Natural killer cell treated with Interleukin-12 subunit alpha and Interleukin-12 subunit beta and Interleukin-15 and Interleukin-18, amount 100 ng/mL, for 72 hours (primary cell): ENCODE results near the gene RUSC1. TPM values are rescaled to one million over a fixed set of nuclear protein-coding genes. Genes with fewer than 3 reads are reported as not detected.

Source experiments
- ATAC-seq, 2 donors: fragments of 150-1000 bp; cut with Tn5 transposase in 1 of 2; sonication (Bioruptor Pico), chemical (Tn5 transposase) in 1 of 2; 2 replicates each; pipeline ENCODE4 v1.10.0; 2021
- DNase-seq: peaks from one replicate; pipeline ENCODE4 v3.0.0; 2022; ENCODE audit warnings: low spot score
- H3K27ac Mint-ChIP-seq, 2 donors: 1 replicate in 1 of 2; 2 replicates in 1 of 2; pipeline ENCODE4 v1.8.0; 2022; ENCODE audit warnings: mixed read lengths in 2 of 2, mild to moderate bottlenecking in 1 of 2, moderate library complexity in 1 of 2
- H3K27me3 Mint-ChIP-seq, 2 donors: 1 replicate in 1 of 2; 2 replicates in 1 of 2; pipeline ENCODE4 v1.8.0; 2022; ENCODE audit warnings: mixed read lengths in 2 of 2
- H3K36me3 Mint-ChIP-seq: one replicate; pipeline ENCODE4 v1.8.0; 2022; ENCODE audit warnings: mixed read lengths
- H3K4me1 Mint-ChIP-seq, 2 donors: 1 replicate in 1 of 2; 2 replicates in 1 of 2; pipeline ENCODE4 v1.8.0; 2022; ENCODE audit warnings: low read depth in 2 of 2, mixed read lengths in 2 of 2, mild to moderate bottlenecking in 1 of 2
- H3K4me3 Mint-ChIP-seq: one replicate; pipeline ENCODE4 v1.8.0; 2022; ENCODE audit warnings: mixed read lengths
- H3K9me3 Mint-ChIP-seq: 2 replicates; pipeline ENCODE4 v1.8.0; 2022; ENCODE audit warnings: mixed read lengths
- total RNA-seq, 2 donors: library from RNA; stranded (reverse); gene quantifications; one replicate each; pipeline ENCODE4 v1.2.3, GENCODE V29; 2022

Gene RUSC1
- total RNA-seq, 2 donors from 2014 or later, result 26.2 to 40.1 TPM

- DNase-seq, result no peak
- no peaks in the 10 kb centered on the region for H3K4me1 Mint-ChIP-seq
- H3K27ac Mint-ChIP-seq, result no peak overlapping the region
- H3K9me3 Mint-ChIP-seq, result no peaks in the 10 kb centered on the region
- no peaks in the 10 kb centered on the region for H3K27me3 Mint-ChIP-seq
- H3K36me3 Mint-ChIP-seq, result peaks cover 20% of the 10 kb centered on the region
- H3K4me3 Mint-ChIP-seq, result no peak overlapping the region
- no peak for ATAC-seq
These were observed 31.9 kb downstream of the RUSC1 start for GRCh38 chr1:155352631-155353030.

- H3K36me3 Mint-ChIP-seq, result no peaks in the 10 kb centered on the region
- no peak overlapping the region for H3K4me3 Mint-ChIP-seq
- H3K27me3 Mint-ChIP-seq, result no peaks in the 10 kb centered on the region
- no peaks in the 10 kb centered on the region for H3K4me1 Mint-ChIP-seq
- H3K27ac Mint-ChIP-seq, result no peak overlapping the region
- no peak for ATAC-seq
- no peak for DNase-seq
- H3K9me3 Mint-ChIP-seq, result no peaks in the 10 kb centered on the region
These were observed 39.4 kb downstream of the RUSC1 start for GRCh38 chr1:155360051-155360450.

- peaks cover 10% of the 10 kb centered on the region for H3K36me3 Mint-ChIP-seq
- no peak for DNase-seq
- no peak overlapping the region for H3K27ac Mint-ChIP-seq
- H3K9me3 Mint-ChIP-seq, result no peaks in the 10 kb centered on the region
- ATAC-seq, result no peak
- no peaks in the 10 kb centered on the region for H3K27me3 Mint-ChIP-seq
- H3K4me1 Mint-ChIP-seq, result peaks cover 0 to 6% of the 10 kb centered on the region in 2 donors
- no peak overlapping the region for H3K4me3 Mint-ChIP-seq
These were observed 58.5 kb downstream of the RUSC1 start for GRCh38 chr1:155379180-155379579.

- H3K36me3 Mint-ChIP-seq, result peaks cover 10% of the 10 kb centered on the region
- H3K27ac Mint-ChIP-seq, result no peak overlapping the region
- H3K9me3 Mint-ChIP-seq, result no peaks in the 10 kb centered on the region
- H3K4me1 Mint-ChIP-seq, result peaks cover 0 to 6% of the 10 kb centered on the region in 2 donors
- no peak for ATAC-seq
- no peaks in the 10 kb centered on the region for H3K27me3 Mint-ChIP-seq
- DNase-seq, result no peak
- H3K4me3 Mint-ChIP-seq, result no peak overlapping the region
These were observed 59.0 kb downstream of the RUSC1 start for GRCh38 chr1:155379631-155380090.

Other genes with a start within 250 kb of the RUSC1 start
- 1 to 10 TPM in 1 of 2 donors, not detected in 1; 1.2 TPM for gene EFNA3, start 242.1 kb upstream of the RUSC1 start, total RNA-seq
- not detected for gene EFNA1, start 193.0 kb upstream of the RUSC1 start, total RNA-seq
- gene SLC50A1, start 185.0 kb upstream of the RUSC1 start, total RNA-seq, result 10 to 100 TPM; 28.8 to 36.3 TPM
- gene DPM3, start 180.4 kb upstream of the RUSC1 start, total RNA-seq, result 10 to 100 TPM; 26.0 to 31.1 TPM
- gene KRTCAP2, start 147.6 kb upstream of the RUSC1 start, total RNA-seq, result 100 to 1,000 TPM; 149 to 223 TPM
- 1 to 10 TPM; 3.6 to 9.3 TPM for gene TRIM46, start 147.0 kb upstream of the RUSC1 start, total RNA-seq
- 1 to 10 TPM; 4.1 to 9.4 TPM for gene THBS3, start 113.0 kb upstream of the RUSC1 start, total RNA-seq
- gene MTX1, start 112.2 kb upstream of the RUSC1 start, total RNA-seq, result 10 to 100 TPM; 42.6 to 53.0 TPM
- 10 to 100 TPM; 12.3 to 38.0 TPM for gene ENTREP3, start 65.4 kb upstream of the RUSC1 start, total RNA-seq
- gene SCAMP3, start 58.5 kb upstream of the RUSC1 start, total RNA-seq, result 100 to 1,000 TPM; 134 to 169 TPM
- 100 to 1,000 TPM in 1 of 2 donors, 10 to 100 TPM in 1; 77.1 to 117 TPM for gene CLK2, start 47.4 kb upstream of the RUSC1 start, total RNA-seq
- 1 to 10 TPM; 2.0 to 4.7 TPM for gene HCN3, start 43.4 kb upstream of the RUSC1 start, total RNA-seq
- not detected for gene PKLR, start 19.5 kb upstream of the RUSC1 start, total RNA-seq
- gene FDPS, start 12.0 kb upstream of the RUSC1 start, total RNA-seq, result 100 to 1,000 TPM; 251 to 386 TPM
- gene ASH1L, start 241.9 kb downstream of the RUSC1 start, total RNA-seq, result 10 to 100 TPM; 54.3 to 85.5 TPM